Measurements from ENCODE around the gene TP53TG5.

DNA sequence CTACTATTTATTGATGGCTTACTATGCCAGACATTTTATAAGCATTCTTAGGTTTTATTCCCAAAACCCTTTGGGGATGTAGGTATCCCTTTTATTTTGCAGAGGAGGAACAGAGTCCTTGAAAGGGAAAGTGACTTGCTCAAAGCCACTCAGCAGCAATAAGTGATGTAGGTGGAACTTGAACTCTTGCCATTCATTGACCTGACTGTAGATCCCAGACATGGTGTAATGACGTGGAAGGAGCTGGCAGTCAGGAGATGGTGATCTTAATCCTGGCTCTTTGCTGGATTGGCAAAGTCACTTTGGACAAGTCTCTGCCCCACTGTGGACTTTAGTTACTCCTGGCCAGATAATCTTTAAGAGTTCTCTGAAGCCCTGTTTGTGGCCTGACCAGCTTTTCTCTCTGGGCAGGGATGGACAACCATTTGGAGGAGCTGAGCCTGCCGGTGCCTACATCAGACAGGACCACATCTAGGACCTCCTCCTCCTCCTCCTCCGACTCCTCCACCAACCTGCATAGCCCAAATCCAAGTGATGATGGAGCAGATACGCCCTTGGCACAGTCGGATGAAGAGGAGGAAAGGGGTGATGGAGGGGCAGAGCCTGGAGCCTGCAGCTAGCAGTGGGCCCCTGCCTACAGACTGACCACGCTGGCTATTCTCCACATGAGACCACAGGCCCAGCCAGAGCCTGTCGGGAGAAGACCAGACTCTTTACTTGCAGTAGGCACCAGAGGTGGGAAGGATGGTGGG, 31.6 kb upstream of the TP53TG5 start:
- TF ChIP-seq, protein P1, sequence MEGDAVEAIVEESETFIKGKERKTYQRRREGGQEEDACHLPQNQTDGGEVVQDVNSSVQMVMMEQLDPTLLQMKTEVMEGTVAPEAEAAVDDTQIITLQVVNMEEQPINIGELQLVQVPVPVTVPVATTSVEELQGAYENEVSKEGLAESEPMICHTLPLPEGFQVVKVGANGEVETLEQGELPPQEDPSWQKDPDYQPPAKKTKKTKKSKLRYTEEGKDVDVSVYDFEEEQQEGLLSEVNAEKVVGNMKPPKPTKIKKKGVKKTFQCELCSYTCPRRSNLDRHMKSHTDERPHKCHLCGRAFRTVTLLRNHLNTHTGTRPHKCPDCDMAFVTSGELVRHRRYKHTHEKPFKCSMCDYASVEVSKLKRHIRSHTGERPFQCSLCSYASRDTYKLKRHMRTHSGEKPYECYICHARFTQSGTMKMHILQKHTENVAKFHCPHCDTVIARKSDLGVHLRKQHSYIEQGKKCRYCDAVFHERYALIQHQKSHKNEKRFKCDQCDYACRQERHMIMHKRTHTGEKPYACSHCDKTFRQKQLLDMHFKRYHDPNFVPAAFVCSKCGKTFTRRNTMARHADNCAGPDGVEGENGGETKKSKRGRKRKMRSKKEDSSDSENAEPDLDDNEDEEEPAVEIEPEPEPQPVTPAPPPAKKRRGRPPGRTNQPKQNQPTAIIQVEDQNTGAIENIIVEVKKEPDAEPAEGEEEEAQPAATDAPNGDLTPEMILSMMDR (IDR thresholded peaks at IDR 0.05): no peak
- no peak for TF ChIP-seq POLR2A (IDR thresholded peaks at IDR 0.05)
- TF ChIP-seq POLR2AphosphoS5 (IDR thresholded peaks at IDR 0.05): no peak

Data from prostate gland (tissue), 2 donors.